ENCODE measurements around the gene RNF144A.

GRCh38 chr2:6972067-6972710, 55.0 kb downstream of the RNF144A start:
- TF ChIP-seq, protein P1, sequence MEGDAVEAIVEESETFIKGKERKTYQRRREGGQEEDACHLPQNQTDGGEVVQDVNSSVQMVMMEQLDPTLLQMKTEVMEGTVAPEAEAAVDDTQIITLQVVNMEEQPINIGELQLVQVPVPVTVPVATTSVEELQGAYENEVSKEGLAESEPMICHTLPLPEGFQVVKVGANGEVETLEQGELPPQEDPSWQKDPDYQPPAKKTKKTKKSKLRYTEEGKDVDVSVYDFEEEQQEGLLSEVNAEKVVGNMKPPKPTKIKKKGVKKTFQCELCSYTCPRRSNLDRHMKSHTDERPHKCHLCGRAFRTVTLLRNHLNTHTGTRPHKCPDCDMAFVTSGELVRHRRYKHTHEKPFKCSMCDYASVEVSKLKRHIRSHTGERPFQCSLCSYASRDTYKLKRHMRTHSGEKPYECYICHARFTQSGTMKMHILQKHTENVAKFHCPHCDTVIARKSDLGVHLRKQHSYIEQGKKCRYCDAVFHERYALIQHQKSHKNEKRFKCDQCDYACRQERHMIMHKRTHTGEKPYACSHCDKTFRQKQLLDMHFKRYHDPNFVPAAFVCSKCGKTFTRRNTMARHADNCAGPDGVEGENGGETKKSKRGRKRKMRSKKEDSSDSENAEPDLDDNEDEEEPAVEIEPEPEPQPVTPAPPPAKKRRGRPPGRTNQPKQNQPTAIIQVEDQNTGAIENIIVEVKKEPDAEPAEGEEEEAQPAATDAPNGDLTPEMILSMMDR (conservative IDR thresholded peaks at IDR 0.05 in 1 of 2, IDR thresholded peaks at IDR 0.05 in 1 of 2; ENCODE audit: low read depth in 1 of 2, low read length in 2 of 2), result no peak
- no peak for TF ChIP-seq EZH2 (IDR thresholded peaks at IDR 0.05; ENCODE audit: low read length, missing control alignments)
